OCI-LY3 (cell line): ENCODE data around the gene AR.

Experiments used
- H2AFZ ChIP-seq: fragments of 200-600, 300-600 bp; shearing (Covaris generic); 2 replicates; pipeline ENCODE4 v1.6.0; 2014; ENCODE audit warnings: antibody characterized with exemption, low read depth, low read length
- H3K27ac ChIP-seq: fragments of 200-600, 300-600 bp; sonication (generic); 2 replicates; pipeline ENCODE4 v1.5.1; 2014; ENCODE audit warnings: mild to moderate bottlenecking, low read length, moderate library complexity, mixed read lengths
- H3K27me3 ChIP-seq: fragments of 200-600, 300-600 bp; sonication (generic); 2 replicates; pipeline ENCODE4 v1.6.1; 2014; ENCODE audit warnings: low read depth, low read length, mixed read lengths
- H3K36me3 ChIP-seq: fragments of 200-600, 300-600 bp; sonication (generic); replicated peaks from 2 replicates; pipeline ENCODE3; 2014; ENCODE audit warnings: low read depth, low read length, mixed read lengths
- H3K4me1 ChIP-seq: fragments of 300-600, 200-600 bp; sonication (generic); 2 replicates; pipeline ENCODE4 v1.6.1; 2014; ENCODE audit warnings: low read length, mixed read lengths
- H3K4me2 ChIP-seq: fragments of 200-600, 300-600 bp; sonication (generic); 2 replicates; pipeline ENCODE4 v1.6.1; 2014; ENCODE audit warnings: low read length, mixed read lengths
- H3K4me3 ChIP-seq: fragments of 300-600, 200-600 bp; sonication (generic); 2 replicates; pipeline ENCODE4 v1.5.1; 2014; ENCODE audit warnings: antibody characterized with exemption, mild to moderate bottlenecking, low read length, moderate library complexity
- H3K79me2 ChIP-seq: fragments of 300-600, 200-600 bp; shearing (Covaris generic); 2 replicates; pipeline ENCODE4 v1.6.1; 2014; ENCODE audit warnings: mild to moderate bottlenecking, low read length, mixed read lengths
- H3K9ac ChIP-seq: fragments of 300-600, 200-600 bp; shearing (Covaris generic); 2 replicates; pipeline ENCODE4 v1.6.0; 2014; ENCODE audit warnings: mild to moderate bottlenecking, low read length, moderate library complexity
- H3K9me3 ChIP-seq: fragments of 200-600, 300-600 bp; shearing (Covaris generic); 2 replicates; pipeline ENCODE4 v1.6.1; 2014; ENCODE audit warnings: low read length, mixed read lengths; ENCODE audit not compliant: insufficient read depth
- H4K20me1 ChIP-seq: fragments of 200-600, 300-600 bp; sonication (generic); 2 replicates; pipeline ENCODE4 v1.6.1; 2016; ENCODE audit warnings: low read length, mixed read lengths; ENCODE audit not compliant: insufficient read depth
- EZH2phosphoT487 ChIP-seq: fragments of 200-600 bp; shearing (Covaris generic); IDR thresholded peaks from 2 replicates; pipeline ENCODE4 v1.6.1; 2018; ENCODE audit warnings: antibody characterized with exemption, mixed run types, low read depth
- TF ChIP-seq, protein P1 (sequence below): fragments of 200-600, 300-600 bp; sonication (generic); IDR thresholded peaks from 2 replicates; pipeline ENCODE4 v1.5.1; 2014; ENCODE audit warnings: antibody characterized with exemption, low read length, low read depth

The AR gene

DNA sequence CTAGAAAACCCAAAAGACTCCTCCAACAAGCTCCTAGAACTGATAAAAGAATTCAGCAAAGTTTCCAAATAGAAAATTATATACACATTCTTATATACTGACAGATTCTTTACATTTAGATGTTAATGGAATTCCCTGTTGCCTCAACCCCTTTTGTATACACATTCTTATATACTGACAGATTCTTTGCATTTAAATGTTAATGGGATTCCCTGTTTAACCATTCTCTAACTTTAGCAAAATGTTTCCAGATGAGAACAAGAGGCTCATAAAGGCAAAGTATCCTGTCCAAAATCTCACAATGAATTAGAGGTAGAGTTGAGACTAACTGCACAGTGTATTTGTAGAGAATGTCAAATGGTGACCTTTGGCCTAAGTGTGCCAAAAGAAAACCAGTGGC lies 23.1 kb upstream of the AR start:
- no peak overlapping the region for H3K4me3 ChIP-seq
- no peaks in the 10 kb centered on the region for H3K9me3 ChIP-seq
- no peaks in the 10 kb centered on the region for H4K20me1 ChIP-seq
- no peaks in the 10 kb centered on the region for H3K79me2 ChIP-seq
- peaks cover 33% of the 10 kb centered on the region for H3K4me1 ChIP-seq
- no peak overlapping the region for H3K27ac ChIP-seq
- no peak overlapping the region for H3K9ac ChIP-seq
- H3K36me3 ChIP-seq, result no peaks in the 10 kb centered on the region
- TF ChIP-seq, protein P1, sequence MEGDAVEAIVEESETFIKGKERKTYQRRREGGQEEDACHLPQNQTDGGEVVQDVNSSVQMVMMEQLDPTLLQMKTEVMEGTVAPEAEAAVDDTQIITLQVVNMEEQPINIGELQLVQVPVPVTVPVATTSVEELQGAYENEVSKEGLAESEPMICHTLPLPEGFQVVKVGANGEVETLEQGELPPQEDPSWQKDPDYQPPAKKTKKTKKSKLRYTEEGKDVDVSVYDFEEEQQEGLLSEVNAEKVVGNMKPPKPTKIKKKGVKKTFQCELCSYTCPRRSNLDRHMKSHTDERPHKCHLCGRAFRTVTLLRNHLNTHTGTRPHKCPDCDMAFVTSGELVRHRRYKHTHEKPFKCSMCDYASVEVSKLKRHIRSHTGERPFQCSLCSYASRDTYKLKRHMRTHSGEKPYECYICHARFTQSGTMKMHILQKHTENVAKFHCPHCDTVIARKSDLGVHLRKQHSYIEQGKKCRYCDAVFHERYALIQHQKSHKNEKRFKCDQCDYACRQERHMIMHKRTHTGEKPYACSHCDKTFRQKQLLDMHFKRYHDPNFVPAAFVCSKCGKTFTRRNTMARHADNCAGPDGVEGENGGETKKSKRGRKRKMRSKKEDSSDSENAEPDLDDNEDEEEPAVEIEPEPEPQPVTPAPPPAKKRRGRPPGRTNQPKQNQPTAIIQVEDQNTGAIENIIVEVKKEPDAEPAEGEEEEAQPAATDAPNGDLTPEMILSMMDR, result no peak
- TF ChIP-seq EZH2phosphoT487, result no peak
- no peak overlapping the region for H2AFZ ChIP-seq
- H3K27me3 ChIP-seq, result no peaks in the 10 kb centered on the region
- H3K4me2 ChIP-seq, result no peak overlapping the region

DNA sequence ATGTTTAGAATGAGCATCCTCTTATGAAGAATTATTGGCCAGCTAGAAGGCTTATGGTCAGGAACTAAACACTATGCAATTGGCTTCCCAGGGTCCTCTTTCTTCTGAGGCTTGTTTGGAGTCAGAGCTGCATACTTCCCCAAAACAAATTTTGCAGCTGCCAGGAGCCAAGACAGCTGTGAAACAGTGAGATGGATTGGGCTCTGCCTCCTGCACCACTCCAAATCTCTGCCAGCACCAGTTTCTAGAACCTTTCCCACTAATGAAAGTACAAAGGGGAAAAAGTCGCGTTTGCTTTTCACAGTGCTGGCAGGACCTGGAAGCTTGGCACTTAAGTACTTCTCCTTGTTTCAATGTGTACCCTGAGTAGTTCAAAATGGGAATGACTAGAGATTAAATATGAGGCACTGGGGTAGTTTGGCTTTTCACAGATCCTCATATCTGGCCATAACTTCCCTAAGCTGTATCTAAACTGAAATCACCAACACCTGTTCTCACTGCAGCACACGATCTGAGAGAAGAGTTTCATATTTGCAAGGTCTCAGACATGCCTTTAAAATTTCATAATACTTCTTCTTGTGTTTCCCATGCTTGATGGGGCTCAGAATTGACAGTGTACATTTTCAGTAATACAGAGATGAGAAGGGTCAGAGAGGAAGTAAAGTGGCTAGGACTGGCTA lies 20.7 kb upstream of the AR start:
- no peaks in the 10 kb centered on the region for H3K27me3 ChIP-seq
- peaks cover 33% of the 10 kb centered on the region for H3K4me1 ChIP-seq
- no peak for TF ChIP-seq EZH2phosphoT487
- TF ChIP-seq, protein P1, result no peak
- H2AFZ ChIP-seq, result no peak overlapping the region
- H3K9me3 ChIP-seq, result no peaks in the 10 kb centered on the region
- H3K36me3 ChIP-seq, result no peaks in the 10 kb centered on the region
- no peaks in the 10 kb centered on the region for H4K20me1 ChIP-seq
- no peak overlapping the region; the same call in 1 of the 2 replicates for H3K9ac ChIP-seq
- H3K27ac ChIP-seq, result peak overlapping the region; percentile 79
- no peaks in the 10 kb centered on the region for H3K79me2 ChIP-seq
- H3K4me3 ChIP-seq, result peak overlapping the region; percentile 23
- H3K4me2 ChIP-seq, result peak overlapping the region; percentile 69

DNA sequence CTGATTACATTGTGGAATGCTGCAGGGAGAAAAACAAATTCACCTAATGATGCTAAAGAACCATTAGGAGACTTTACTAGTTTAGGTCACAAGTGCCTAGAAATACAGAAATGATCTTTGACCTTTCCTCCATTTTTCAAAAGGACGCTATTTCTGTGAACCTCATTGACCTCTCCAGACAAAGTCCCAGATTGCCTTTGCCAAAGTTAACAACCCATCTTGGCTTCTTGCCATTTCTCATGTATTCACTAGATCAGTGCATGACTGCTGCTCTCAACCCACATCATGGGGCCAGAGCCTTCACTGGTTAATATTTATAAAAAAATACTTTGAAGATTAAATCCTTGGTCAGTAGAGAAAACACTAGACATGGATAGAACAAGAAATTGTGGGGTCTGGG lies 19.9 kb upstream of the AR start:
- Histone ChIP-seq H3K4me1 (peaks cover 33% of the 10 kb centered on the region), H3K36me3 (no peaks in the 10 kb centered on the region), H3K9ac (no peak overlapping the region), H3K79me2 (no peaks in the 10 kb centered on the region), H3K9me3 (no peaks in the 10 kb centered on the region), H2AFZ (0 out of 2 replicates have a peak overlapping the region, but pooled peaks have one; percentile 6), H3K27me3 (no peaks in the 10 kb centered on the region), H3K4me3 (peak overlapping the region; percentile 23), H4K20me1 (no peaks in the 10 kb centered on the region), H3K27ac (peak overlapping the region; percentile 79), H3K4me2 (peak overlapping the region; percentile 69)
- TF ChIP-seq, protein P1, result no peak
- TF ChIP-seq EZH2phosphoT487, result no peak

DNA sequence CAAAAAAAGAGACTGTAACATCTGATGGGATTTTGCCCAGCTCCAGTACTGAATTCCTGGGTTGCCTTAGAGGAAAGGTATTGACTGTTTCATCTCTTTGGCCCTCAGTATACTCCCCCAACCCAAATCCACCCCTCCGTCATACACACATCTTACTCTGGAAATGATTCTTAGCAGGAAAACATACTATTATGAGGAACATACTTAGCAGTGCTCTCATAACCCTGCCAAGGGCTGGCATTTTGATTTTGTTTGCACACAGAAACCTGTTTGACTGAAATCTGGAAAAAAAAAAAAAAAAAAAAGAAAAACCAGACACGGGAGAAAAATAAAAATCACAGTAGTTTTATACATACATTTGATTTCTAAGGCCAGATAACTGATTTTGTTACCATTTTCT lies 19.4 kb upstream of the AR start:
- peak overlapping the region; percentile 69 for H3K4me2 ChIP-seq
- H3K4me3 ChIP-seq, result no peak overlapping the region
- H3K9ac ChIP-seq, result no peak overlapping the region
- no peaks in the 10 kb centered on the region for H3K27me3 ChIP-seq
- no peaks in the 10 kb centered on the region for H4K20me1 ChIP-seq
- TF ChIP-seq, protein P1, result no peak
- TF ChIP-seq EZH2phosphoT487, result no peak
- no peaks in the 10 kb centered on the region for H3K36me3 ChIP-seq
- H3K27ac ChIP-seq, result peak overlapping the region; percentile 79; the same call in 1 of the 2 replicates
- no peaks in the 10 kb centered on the region for H3K9me3 ChIP-seq
- H3K79me2 ChIP-seq, result no peaks in the 10 kb centered on the region
- H3K4me1 ChIP-seq, result peaks cover 33% of the 10 kb centered on the region
- no peak overlapping the region for H2AFZ ChIP-seq
